Endothelial cell (in vitro differentiated cells): ENCODE measurements around the gene TBC1D14. TPM values are rescaled to one million over a fixed set of nuclear protein-coding genes. Genes with fewer than 3 reads are reported as not detected.

Experiments
- DNase-seq: peaks from one replicate; pipeline ENCODE4 v3.0.0; 2021; ENCODE audit warnings: low spot score
- H3K27ac Mint-ChIP-seq: one replicate; pipeline ENCODE4 v1.8.0; 2021; ENCODE audit warnings: mixed read lengths, inconsistent platforms; ENCODE audit not compliant: unreplicated experiment
- H3K27me3 Mint-ChIP-seq: one replicate; pipeline ENCODE4 v1.8.0; 2021; ENCODE audit warnings: mild to moderate bottlenecking, moderate library complexity, mixed read lengths, inconsistent platforms; ENCODE audit not compliant: unreplicated experiment
- H3K36me3 Mint-ChIP-seq: one replicate; pipeline ENCODE4 v1.8.0; 2021; ENCODE audit warnings: mild to moderate bottlenecking, low read depth, mixed read lengths, inconsistent platforms; ENCODE audit not compliant: unreplicated experiment
- H3K4me1 Mint-ChIP-seq: one replicate; pipeline ENCODE4 v1.8.0; 2021; ENCODE audit warnings: mild to moderate bottlenecking, mixed read lengths, inconsistent platforms; ENCODE audit not compliant: unreplicated experiment
- H3K4me3 Mint-ChIP-seq: one replicate; pipeline ENCODE4 v1.8.0; 2021; ENCODE audit warnings: mild to moderate bottlenecking, mixed read lengths, inconsistent platforms; ENCODE audit not compliant: unreplicated experiment
- H3K9me3 Mint-ChIP-seq: one replicate; pipeline ENCODE4 v1.8.0; 2021; ENCODE audit warnings: mixed read lengths, inconsistent platforms; ENCODE audit not compliant: unreplicated experiment
- total RNA-seq: library from RNA; stranded (reverse); fragmentation: NEBNext Ultra II Directional; extraction: Animal tissue kit (Norgen Biotek cat#: 25700); gene quantifications from one replicate; pipeline ENCODE4 v1.2.1, GENCODE V29; 2021; ENCODE audit not compliant: unreplicated experiment
- TF ChIP-seq, protein P1 (sequence below): fragments of 200-600 bp; sonication (generic); IDR thresholded peaks from one replicate; pipeline ENCODE4 v1.5.0; 2021; ENCODE audit warnings: antibody characterized with exemption; ENCODE audit not compliant: unreplicated experiment

The TBC1D14 gene
- total RNA-seq, 1 donor from 2014 or later, result 33.0 TPM

GRCh38 chr4:6886886-6887285 lies 22.7 kb upstream of the TBC1D14 start:
- Mint-ChIP-seq H3K4me3 (no peak overlapping the region), H3K36me3 (peaks cover 14% of the 10 kb centered on the region)

DNA sequence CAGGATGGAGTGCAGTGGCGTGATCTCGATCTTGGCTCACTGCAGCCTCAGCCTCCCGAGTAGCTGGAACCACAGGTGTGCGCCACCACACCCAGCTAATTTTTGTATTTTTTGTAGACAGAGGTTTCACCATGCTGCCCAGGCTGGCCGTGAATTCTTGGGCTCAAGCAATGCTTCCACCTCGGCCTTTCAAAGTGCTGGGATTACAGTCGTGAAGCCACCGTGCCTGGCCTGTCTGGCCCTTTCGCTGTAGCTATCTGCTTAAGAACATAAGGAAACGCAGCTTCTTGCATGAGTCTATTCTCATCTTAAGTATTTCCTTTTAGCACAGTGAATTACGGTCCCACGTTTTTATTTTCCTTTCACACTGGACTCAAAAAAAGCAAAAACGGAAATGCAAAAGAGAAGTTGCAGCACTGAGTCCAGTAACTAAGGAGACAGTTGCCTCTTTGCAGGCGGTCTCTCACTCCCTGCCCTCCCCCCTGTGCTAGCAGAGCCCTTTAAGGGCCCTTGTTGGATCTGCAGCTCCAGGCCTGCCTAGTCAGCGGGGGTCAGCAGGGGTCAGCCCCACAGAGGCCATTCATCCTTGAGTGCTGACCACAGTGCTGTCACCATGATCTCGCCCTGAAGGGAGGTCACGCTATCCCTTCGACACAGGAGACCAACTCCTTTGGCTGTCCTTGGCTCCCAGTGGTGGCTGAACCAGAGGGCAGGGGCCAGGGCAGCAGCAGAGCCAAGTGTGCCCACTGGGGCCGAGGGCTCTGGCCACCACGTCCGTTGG lies 21.8 kb upstream of the TBC1D14 start:
- peaks cover 10% of the 10 kb centered on the region for H3K36me3 Mint-ChIP-seq
- DNase-seq, result no peak
- peaks cover 6% of the 10 kb centered on the region for H3K27me3 Mint-ChIP-seq
- H3K9me3 Mint-ChIP-seq, result no peaks in the 10 kb centered on the region
- peaks cover 7% of the 10 kb centered on the region for H3K4me1 Mint-ChIP-seq
- TF ChIP-seq, protein P1, sequence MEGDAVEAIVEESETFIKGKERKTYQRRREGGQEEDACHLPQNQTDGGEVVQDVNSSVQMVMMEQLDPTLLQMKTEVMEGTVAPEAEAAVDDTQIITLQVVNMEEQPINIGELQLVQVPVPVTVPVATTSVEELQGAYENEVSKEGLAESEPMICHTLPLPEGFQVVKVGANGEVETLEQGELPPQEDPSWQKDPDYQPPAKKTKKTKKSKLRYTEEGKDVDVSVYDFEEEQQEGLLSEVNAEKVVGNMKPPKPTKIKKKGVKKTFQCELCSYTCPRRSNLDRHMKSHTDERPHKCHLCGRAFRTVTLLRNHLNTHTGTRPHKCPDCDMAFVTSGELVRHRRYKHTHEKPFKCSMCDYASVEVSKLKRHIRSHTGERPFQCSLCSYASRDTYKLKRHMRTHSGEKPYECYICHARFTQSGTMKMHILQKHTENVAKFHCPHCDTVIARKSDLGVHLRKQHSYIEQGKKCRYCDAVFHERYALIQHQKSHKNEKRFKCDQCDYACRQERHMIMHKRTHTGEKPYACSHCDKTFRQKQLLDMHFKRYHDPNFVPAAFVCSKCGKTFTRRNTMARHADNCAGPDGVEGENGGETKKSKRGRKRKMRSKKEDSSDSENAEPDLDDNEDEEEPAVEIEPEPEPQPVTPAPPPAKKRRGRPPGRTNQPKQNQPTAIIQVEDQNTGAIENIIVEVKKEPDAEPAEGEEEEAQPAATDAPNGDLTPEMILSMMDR, result no peak
- H3K4me3 Mint-ChIP-seq, result no peak overlapping the region
- no peak overlapping the region for H3K27ac Mint-ChIP-seq

More at GRCh38 chr4:6886886-6887285, 22.7 kb upstream of the TBC1D14 start:
- no peak for DNase-seq
- Mint-ChIP-seq H3K9me3 (no peaks in the 10 kb centered on the region), H3K27me3 (peaks cover 6% of the 10 kb centered on the region), H3K27ac (no peak overlapping the region), H3K4me1 (peaks cover 7% of the 10 kb centered on the region)
- TF ChIP-seq, protein P1, result no peak

GRCh38 chr4:6888506-6889071 lies 21.0 kb upstream of the TBC1D14 start:
- Mint-ChIP-seq H3K4me1 (peaks cover 7% of the 10 kb centered on the region), H3K9me3 (no peaks in the 10 kb centered on the region), H3K27ac (no peak overlapping the region), H3K4me3 (no peak overlapping the region), H3K36me3 (peaks cover 4% of the 10 kb centered on the region), H3K27me3 (peaks cover 6% of the 10 kb centered on the region)
- DNase-seq, result no peak
- TF ChIP-seq, protein P1, result no peak

DNA sequence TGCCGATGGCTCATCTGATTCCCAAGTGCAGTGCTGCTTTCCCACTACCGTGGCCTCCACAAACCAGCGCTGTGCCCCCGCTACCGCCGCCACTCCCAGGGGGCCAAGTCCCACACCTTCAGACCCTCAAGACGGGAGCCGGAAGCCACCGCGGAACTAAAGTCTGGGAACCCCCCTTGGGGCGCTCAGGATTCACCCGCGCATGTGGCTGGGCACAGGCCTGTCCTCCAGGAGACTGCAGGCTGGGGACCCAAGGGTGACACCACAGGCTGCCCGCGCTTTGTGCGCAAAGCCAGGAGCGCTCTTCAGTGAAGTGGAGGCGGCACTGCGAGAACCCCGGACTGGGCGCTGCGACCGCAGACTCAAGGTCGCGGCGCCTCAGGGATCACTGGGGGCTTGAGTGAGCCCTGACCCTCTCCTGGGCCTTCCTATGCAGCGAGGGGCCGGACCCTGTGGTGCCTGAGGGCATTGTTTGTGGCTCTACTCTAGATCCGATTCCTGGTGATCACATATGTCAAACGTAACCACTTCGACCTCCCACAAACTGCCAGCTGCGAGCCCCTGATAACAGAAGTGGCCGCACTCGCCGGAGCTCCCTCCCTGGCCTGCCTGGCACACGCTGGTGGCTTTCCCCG lies 20.4 kb upstream of the TBC1D14 start:
- peaks cover 4% of the 10 kb centered on the region for H3K36me3 Mint-ChIP-seq

More for the DNA sequence above, 20.4 kb upstream of the TBC1D14 start:
- H3K27ac Mint-ChIP-seq, result no peak overlapping the region
- DNase-seq, result no peak
- TF ChIP-seq, protein P1, result no peak
- peaks cover 6% of the 10 kb centered on the region for H3K27me3 Mint-ChIP-seq
- no peak overlapping the region for H3K4me3 Mint-ChIP-seq
- H3K4me1 Mint-ChIP-seq, result peaks cover 7% of the 10 kb centered on the region
- no peaks in the 10 kb centered on the region for H3K9me3 Mint-ChIP-seq
